CD4-positive, alpha-beta T cell treated with Interleukin-12 subunit alpha and Interleukin-12 subunit beta, for 1 hour (primary cell): ENCODE data around the gene PPP6R2.

Experiments
- DNase-seq: peaks from one replicate; pipeline ENCODE4 v3.0.0-alpha.2; 2020

PPP6R2 gene

GRCh38 chr22:50489363-50490243, 146.5 kb downstream of the PPP6R2 start:
- no peak for DNase-seq

- no peak for DNase-seq
These were observed 147.6 kb downstream of the PPP6R2 start for GRCh38 chr22:50490531-50491308.
